ENCODE data around the gene RGMB. TPM values are rescaled to one million over a fixed set of nuclear protein-coding genes. Genes with fewer than 3 reads are reported as not detected.

The RGMB gene
- total and polyA plus RNA-seq, 2 donors (not counting 3 experiments of a cell fraction or from before 2014, with no cell fraction given) = 15.0 to 31.3 TPM

- Histone ChIP-seq H3K27ac (ENCODE audit: insufficient read depth, low read depth, low read length) (peak overlapping the region; percentile 15), H3K9me3 (replicated peaks; ENCODE audit: control insufficient read depth, insufficient read depth, low read length) (no peaks in the 10 kb centered on the region), H3K36me3 (ENCODE audit: control insufficient read depth in 2 of 2, extremely low read depth in 1 of 2, insufficient read depth in 2 of 2, low read length in 2 of 2) (peaks cover 2 to 5% of the 10 kb centered on the region in 2 experiments), H3K4me1 (ENCODE audit: control insufficient read depth, extremely low read depth, insufficient read depth, low read length) (peaks cover 33% of the 10 kb centered on the region), H4K20me1 (replicated peaks; ENCODE audit: control insufficient read depth, extremely low read depth, insufficient read depth, low read length) (peaks cover 7% of the 10 kb centered on the region), H3K4me3 (replicated peaks in 1 of 3; ENCODE audit: insufficient read depth in 1 of 3, low read depth in 1 of 3, low read length in 3 of 3) (peak overlapping the region; percentile 84 to 98 (median 87)), H3K4me2 (ENCODE audit: insufficient read depth, low read length) (peak overlapping the region; percentile 93), H3K79me2 (ENCODE audit: control insufficient read depth, insufficient read depth, low read length) (peaks cover 75% of the 10 kb centered on the region), H3K9me1 (replicated peaks; ENCODE audit: control insufficient read depth, extremely low read depth, insufficient read depth, low read length) (no peaks in the 10 kb centered on the region), H3K27me3 (ENCODE audit: control insufficient read depth in 2 of 2, insufficient read depth in 2 of 2, low read length in 2 of 2) (no peaks in the 10 kb centered on the region), H3K9ac (replicated peaks; ENCODE audit: extremely low read depth, insufficient read depth, low read length) (peak overlapping the region; percentile 97), H2AFZ (ENCODE audit: low read depth, low read length) (no peak overlapping the region)
- POLR2A ChIA-PET = no interaction called here
- BruUV-seq (replicated peaks) = no TSS peak
- CTCF ChIA-PET = interaction anchor here (1.0 to 1.8 kb wide), 4 partner anchors 20 to 1544 kb away, joined by 3 to 4 read pairs (median 4); no protein-coding TSS in a partner anchor
- no peak for TF ChIP-seq FOS (IDR thresholded peaks at IDR 0.05; ENCODE audit: borderline replicate concordance, insufficient read depth, low read length)
- TF ChIP-seq EZH2 (IDR thresholded peaks at IDR 0.05; ENCODE audit: borderline replicate concordance, low read depth, low read length, severe bottlenecking) = no peak
- no peak for TF ChIP-seq POLR2AphosphoS5 (IDR thresholded peaks at IDR 0.05; ENCODE audit: insufficient read depth, low read depth, low read length)
- TF ChIP-seq POLR2A (IDR thresholded peaks at IDR 0.05; ENCODE audit: low read depth, low read length) = no peak
- no peak for TF ChIP-seq MAX (IDR thresholded peaks at IDR 0.05; ENCODE audit: insufficient read depth, insufficient read length)
- no peak for TF ChIP-seq MYC (IDR thresholded peaks at IDR 0.05; ENCODE audit: low read depth, low read length)
- TF ChIP-seq JUN (IDR thresholded peaks at IDR 0.05; ENCODE audit: borderline replicate concordance, insufficient read depth, insufficient read length, low read depth) = no peak
- FAIRE-seq (no peak), DNase-seq (ENCODE audit: low read depth, low spot score) (no peak)
- intact Hi-C loops (cut with micrococcal nuclease) = loop anchor here (10.0 kb wide), 1 partner anchor 1841 kb away; the partner anchor contains the start of gene LNPEP
- dilution Hi-C loops (cut with MboI; ENCODE audit: extremely low pct_ligation_motif_present, low sequenced_read_pairs) = no loop called here
Observed at GRCh38 chr5:98775246-98776065, 2.0 kb downstream of the RGMB start.

Data from endothelial cell of umbilical vein (primary cell).